Measurements from ENCODE around the gene POLR3C.

POLR3C gene

GRCh38 chr1:145845144-145845513 is 21.1 kb downstream of the POLR3C start:
- peaks cover 40% of the 10 kb centered on the region for H3K36me3 ChIP-seq (ENCODE audit: insufficient read depth, low read length)
- no peaks in the 10 kb centered on the region for H3F3A ChIP-seq (ENCODE audit: insufficient read depth, low read length)
- peak overlapping the region; percentile 69; the same call in 1 of the 2 replicates for H3K9ac ChIP-seq (ENCODE audit: low read length)
- peak overlapping the region; percentile 72 for H3K4me2 ChIP-seq (ENCODE audit: low read length)
- H4K20me1 ChIP-seq (ENCODE audit: insufficient read depth, low read length) = no peaks in the 10 kb centered on the region
- H3K9me3 ChIP-seq (ENCODE audit: low read length) = no peaks in the 10 kb centered on the region
- peaks cover 17% of the 10 kb centered on the region for H3K4me1 ChIP-seq (ENCODE audit: insufficient read depth, low read length, severe bottlenecking)
- TF ChIP-seq CTCF (IDR thresholded peaks at IDR 0.05; ENCODE audit: low read length) = no peak
- TF ChIP-seq EZH2 (IDR thresholded peaks at IDR 0.05; ENCODE audit: borderline replicate concordance, low read length) = no peak
- H3K4me3 ChIP-seq (ENCODE audit: low read depth, low read length, poor library complexity, severe bottlenecking) = peak overlapping the region; percentile 66
- no peaks in the 10 kb centered on the region for H3K9me2 ChIP-seq (ENCODE audit: low read depth, low read length)
- peak overlapping the region; percentile 66 for H3K27ac ChIP-seq (ENCODE audit: low read depth, low read length, poor library complexity, severe bottlenecking)
- no peaks in the 10 kb centered on the region for H3K27me3 ChIP-seq (ENCODE audit: insufficient read depth, low read length)
- no peaks in the 10 kb centered on the region for H3K79me2 ChIP-seq (ENCODE audit: insufficient read depth, low read length)
- no peak overlapping the region for H2AFZ ChIP-seq (ENCODE audit: low read length)

GRCh38 chr1:145845514-145846161 is 21.6 kb downstream of the POLR3C start, which contains the start of gene NUDT17:
Gene NUDT17, plus strand, starts transcription at chr1:145845630. Its CDS starts 11 bp downstream, at chr1:145845641.
- H4K20me1 ChIP-seq (ENCODE audit: insufficient read depth, low read length) = no peaks in the 10 kb centered on the region
- H3K9me3 ChIP-seq (ENCODE audit: low read length) = no peaks in the 10 kb centered on the region
- no peaks in the 10 kb centered on the region for H3K9me2 ChIP-seq (ENCODE audit: low read depth, low read length)
- H3K4me3 ChIP-seq (ENCODE audit: low read depth, low read length, poor library complexity, severe bottlenecking) = peak within 1 kb of the TSS; percentile 66
- no peak within 1 kb of the TSS for H2AFZ ChIP-seq (ENCODE audit: low read length)
- H3K4me1 ChIP-seq (ENCODE audit: insufficient read depth, low read length, severe bottlenecking) = peaks cover 17% of the 10 kb centered on the region
- no peaks in the 10 kb centered on the region for H3F3A ChIP-seq (ENCODE audit: insufficient read depth, low read length)
- H3K79me2 ChIP-seq (ENCODE audit: insufficient read depth, low read length) = no peaks in the 10 kb centered on the region
- H3K9ac ChIP-seq (ENCODE audit: low read length) = peak within 1 kb of the TSS; percentile 69
- H3K27me3 ChIP-seq (ENCODE audit: insufficient read depth, low read length) = no peaks in the 10 kb centered on the region
- H3K27ac ChIP-seq (ENCODE audit: low read depth, low read length, poor library complexity, severe bottlenecking) = peak within 1 kb of the TSS; percentile 66
- peak within 1 kb of the TSS; percentile 72 for H3K4me2 ChIP-seq (ENCODE audit: low read length)
- H3K36me3 ChIP-seq (ENCODE audit: insufficient read depth, low read length) = peaks cover 41% of the 10 kb centered on the region
- no peak for TF ChIP-seq EZH2 (IDR thresholded peaks at IDR 0.05; ENCODE audit: borderline replicate concordance, low read length)
- TF ChIP-seq CTCF (IDR thresholded peaks at IDR 0.05; ENCODE audit: low read length) = peak; percentile 95

GRCh38 chr1:145846201-145846612 is 22.2 kb downstream of the POLR3C start:
- no peaks in the 10 kb centered on the region for H4K20me1 ChIP-seq (ENCODE audit: insufficient read depth, low read length)
- peak overlapping the region; percentile 69 for H3K9ac ChIP-seq (ENCODE audit: low read length)
- H3K27me3 ChIP-seq (ENCODE audit: insufficient read depth, low read length) = no peaks in the 10 kb centered on the region
- peak overlapping the region; percentile 66 for H3K4me3 ChIP-seq (ENCODE audit: low read depth, low read length, poor library complexity, severe bottlenecking)
- peaks cover 40% of the 10 kb centered on the region for H3K36me3 ChIP-seq (ENCODE audit: insufficient read depth, low read length)
- no peaks in the 10 kb centered on the region for H3F3A ChIP-seq (ENCODE audit: insufficient read depth, low read length)
- H3K9me3 ChIP-seq (ENCODE audit: low read length) = no peaks in the 10 kb centered on the region
- H3K4me2 ChIP-seq (ENCODE audit: low read length) = peak overlapping the region; percentile 72
- H3K9me2 ChIP-seq (ENCODE audit: low read depth, low read length) = no peaks in the 10 kb centered on the region
- H3K4me1 ChIP-seq (ENCODE audit: insufficient read depth, low read length, severe bottlenecking) = peaks cover 17% of the 10 kb centered on the region
- H2AFZ ChIP-seq (ENCODE audit: low read length) = no peak overlapping the region
- no peak for TF ChIP-seq EZH2 (IDR thresholded peaks at IDR 0.05; ENCODE audit: borderline replicate concordance, low read length)
- TF ChIP-seq CTCF (IDR thresholded peaks at IDR 0.05; ENCODE audit: low read length) = peak; percentile 68
- no peaks in the 10 kb centered on the region for H3K79me2 ChIP-seq (ENCODE audit: insufficient read depth, low read length)
- peak overlapping the region; percentile 66 for H3K27ac ChIP-seq (ENCODE audit: low read depth, low read length, poor library complexity, severe bottlenecking)
